ENCODE results near the gene ADAMTS18. TPM values are rescaled to one million over a fixed set of nuclear protein-coding genes. Genes with fewer than 3 reads are reported as not detected.

Gene ADAMTS18
- not detected in 2 replicates for total RNA-seq
- polyA plus RNA-seq = not detected in 2 replicates
- not detected in 2 replicates for polyA plus RNA-seq (2012)
- not detected in 2 replicates for polyA minus RNA-seq (ENCODE audit: low replicate concordance)

GRCh38 chr16:77434530-77435271, at the start of gene ADAMTS18:
Gene ADAMTS18 (minus strand): TSS chr16:77435034. CDS start chr16:77434695, 339 bp downstream.
- Histone ChIP-seq H3K4me2 (ENCODE audit: extremely low read depth, insufficient read depth, low read length) (no peak within 1 kb of the TSS), H3K27ac (ENCODE audit: insufficient read depth, low read length) (no peak within 1 kb of the TSS), H3K27me3 (ENCODE audit: control insufficient read depth, insufficient read depth, low read length) (peaks cover 7% of the 10 kb centered on the region), H3K4me1 (ENCODE audit: control insufficient read depth, extremely low read depth, insufficient read depth, low read length) (no peaks in the 10 kb centered on the region), H2AFZ (ENCODE audit: low read length) (no peak within 1 kb of the TSS), H3K9ac (ENCODE audit: insufficient read depth, low read length) (no peak within 1 kb of the TSS), H3K9me3 (ENCODE audit: control insufficient read depth, insufficient read depth, low read depth, low read length) (no peaks in the 10 kb centered on the region), H3K36me3 (ENCODE audit: control insufficient read depth, insufficient read depth, low read length) (no peaks in the 10 kb centered on the region), H3K4me3 (replicated peaks in 1 of 4; ENCODE audit: control extremely low read depth in 1 of 4, insufficient read depth in 1 of 4, low read depth in 3 of 4, low read length in 4 of 4) (no peak within 1 kb of the TSS), H3K79me2 (ENCODE audit: control insufficient read depth, insufficient read depth, low read length) (no peaks in the 10 kb centered on the region), H4K20me1 (ENCODE audit: control insufficient read depth, extremely low read depth, insufficient read depth, low read length) (no peaks in the 10 kb centered on the region)
- DNase-seq (ENCODE audit: low read depth in 2 of 2) = no peak
- TF ChIP-seq EZH2 (IDR thresholded peaks at IDR 0.05; ENCODE audit: low read length, missing control alignments) (no peak), CTCF (conservative IDR thresholded peaks at IDR 0.05 in 1 of 2, IDR thresholded peaks at IDR 0.05 in 1 of 2; ENCODE audit: low read depth in 1 of 2, low read length in 2 of 2) (no peak)

- DNase-seq (ENCODE audit: low read depth in 2 of 2) = no peak
- Histone ChIP-seq H3K9me3 (ENCODE audit: control insufficient read depth, insufficient read depth, low read depth, low read length) (no peaks in the 10 kb centered on the region), H3K4me2 (ENCODE audit: extremely low read depth, insufficient read depth, low read length) (no peak overlapping the region), H3K27ac (ENCODE audit: insufficient read depth, low read length) (no peak overlapping the region), H3K9ac (ENCODE audit: insufficient read depth, low read length) (no peak overlapping the region), H3K4me3 (replicated peaks in 1 of 4; ENCODE audit: control extremely low read depth in 1 of 4, insufficient read depth in 1 of 4, low read depth in 3 of 4, low read length in 4 of 4) (no peak overlapping the region), H2AFZ (ENCODE audit: low read length) (no peak overlapping the region), H3K79me2 (ENCODE audit: control insufficient read depth, insufficient read depth, low read length) (no peaks in the 10 kb centered on the region), H4K20me1 (ENCODE audit: control insufficient read depth, extremely low read depth, insufficient read depth, low read length) (no peaks in the 10 kb centered on the region), H3K4me1 (ENCODE audit: control insufficient read depth, extremely low read depth, insufficient read depth, low read length) (no peaks in the 10 kb centered on the region), H3K36me3 (ENCODE audit: control insufficient read depth, insufficient read depth, low read length) (no peaks in the 10 kb centered on the region), H3K27me3 (ENCODE audit: control insufficient read depth, insufficient read depth, low read length) (no peaks in the 10 kb centered on the region)
- no peak for TF ChIP-seq EZH2 (IDR thresholded peaks at IDR 0.05; ENCODE audit: low read length, missing control alignments)
Measured at GRCh38 chr16:77480681-77481315, 46.0 kb upstream of the ADAMTS18 start.

GRCh38 chr16:77472262-77472661, 37.4 kb upstream of the ADAMTS18 start:
- no peaks in the 10 kb centered on the region for H3K36me3 ChIP-seq (ENCODE audit: control insufficient read depth, insufficient read depth, low read length)

More at GRCh38 chr16:77472262-77472661, 37.4 kb upstream of the ADAMTS18 start:
- no peak overlapping the region for H3K4me2 ChIP-seq (ENCODE audit: extremely low read depth, insufficient read depth, low read length)
- H2AFZ ChIP-seq (ENCODE audit: low read length) = no peak overlapping the region
- no peak overlapping the region for H3K27ac ChIP-seq (ENCODE audit: insufficient read depth, low read length)
- H3K27me3 ChIP-seq (ENCODE audit: control insufficient read depth, insufficient read depth, low read length) = no peaks in the 10 kb centered on the region
- TF ChIP-seq EZH2 (IDR thresholded peaks at IDR 0.05; ENCODE audit: low read length, missing control alignments) (no peak), CTCF (conservative IDR thresholded peaks at IDR 0.05 in 1 of 2, IDR thresholded peaks at IDR 0.05 in 1 of 2; ENCODE audit: low read depth in 1 of 2, low read length in 2 of 2) (no peak)
- no peaks in the 10 kb centered on the region for H3K79me2 ChIP-seq (ENCODE audit: control insufficient read depth, insufficient read depth, low read length)
- no peak overlapping the region for H3K9ac ChIP-seq (ENCODE audit: insufficient read depth, low read length)
- no peaks in the 10 kb centered on the region for H3K4me1 ChIP-seq (ENCODE audit: control insufficient read depth, extremely low read depth, insufficient read depth, low read length)
- H4K20me1 ChIP-seq (ENCODE audit: control insufficient read depth, extremely low read depth, insufficient read depth, low read length) = no peaks in the 10 kb centered on the region
- H3K9me3 ChIP-seq (ENCODE audit: control insufficient read depth, insufficient read depth, low read depth, low read length) = no peaks in the 10 kb centered on the region
- no peak overlapping the region for H3K4me3 ChIP-seq (replicated peaks in 1 of 4; ENCODE audit: control extremely low read depth in 1 of 4, insufficient read depth in 1 of 4, low read depth in 3 of 4, low read length in 4 of 4)
- no peak for DNase-seq (ENCODE audit: low read depth in 2 of 2)
